GM12874 (cell line): Measurements from ENCODE around the gene ZFAND6.

Experiments used
- CTCF ChIP-seq: IDR thresholded peaks from 2 replicates; pipeline ENCODE4 v1.5.1; 2011; ENCODE audit warnings: low read depth, mild to moderate bottlenecking, control low read depth, low read length, moderate library complexity; ENCODE audit not compliant: insufficient read depth

ZFAND6 gene

GRCh38 chr15:80061582-80061981 lies 2.1 kb downstream of the ZFAND6 start:
- TF ChIP-seq CTCF: no peak

GRCh38 chr15:80066912-80067311 lies 7.4 kb downstream of the ZFAND6 start:
- no peak for TF ChIP-seq CTCF

- TF ChIP-seq CTCF: no peak
These were observed 9.1 kb downstream of the ZFAND6 start for GRCh38 chr15:80068578-80068977.

GRCh38 chr15:80070840-80071239 lies 11.4 kb downstream of the ZFAND6 start:
- no peak for TF ChIP-seq CTCF

- TF ChIP-seq CTCF: no peak
These were observed 12.2 kb downstream of the ZFAND6 start for GRCh38 chr15:80071652-80072051.

GRCh38 chr15:80072285-80072994 lies 13.0 kb downstream of the ZFAND6 start:
- no peak for TF ChIP-seq CTCF

- no peak for TF ChIP-seq CTCF
These were observed 13.7 kb downstream of the ZFAND6 start for GRCh38 chr15:80073197-80073596.
